Epithelial cell of proximal tubule (primary cell): ENCODE results near the gene CAVIN2. TPM values are rescaled to one million over a fixed set of nuclear protein-coding genes. Genes with fewer than 3 reads are reported as not detected.
"Not testable (repeated sequence)": the region's sequence is repeated elsewhere in the genome, so short reads cannot be mapped to it uniquely, and the experiment has no call there.

Experiments used
- DNase-seq: peaks from one replicate; pipeline ENCODE4 v3.0.0-alpha.2; 2011; ENCODE audit warnings: low read depth
- H3K4me3 ChIP-seq: 2 replicates; pipeline ENCODE4 v1.5.1; 2011; ENCODE audit warnings: low read depth, mild to moderate bottlenecking, low read length
- total RNA-seq: library from RNA; depleted of rRNA; stranded (reverse); fragments of >200 nt; gene quantifications from 2 replicates; pipeline ENCODE4 v1.2.3, GENCODE V29; 2015
- TF ChIP-seq, protein P1 (sequence below): conservative IDR thresholded peaks from 2 replicates; pipeline ENCODE4 v1.5.1; 2012; ENCODE audit warnings: low read depth, mild to moderate bottlenecking, low read length

The CAVIN2 gene
- total RNA-seq, 1 donor from 2014 or later: 0.98 TPM

DNA sequence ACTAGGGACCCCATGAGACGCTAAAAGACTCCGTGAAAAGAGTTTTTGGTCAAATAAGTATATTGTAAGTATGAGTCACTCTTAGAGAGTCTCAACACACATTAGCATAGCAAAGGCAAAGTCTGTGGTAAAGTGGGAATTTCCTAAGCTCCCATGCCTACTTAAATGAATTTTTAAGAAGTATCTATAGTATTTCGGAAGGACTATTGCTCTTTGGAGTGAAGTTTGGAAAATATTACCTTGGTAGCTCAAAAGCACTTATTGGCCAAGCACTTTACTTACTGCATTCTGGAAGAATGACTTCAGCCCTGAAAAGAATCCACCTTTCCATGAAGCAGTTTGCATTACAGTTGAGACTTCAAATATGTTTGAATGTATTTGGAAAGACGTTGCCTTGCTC is 57.1 kb downstream of the CAVIN2 start:
- H3K4me3 ChIP-seq: no peak overlapping the region
- TF ChIP-seq, protein P1, sequence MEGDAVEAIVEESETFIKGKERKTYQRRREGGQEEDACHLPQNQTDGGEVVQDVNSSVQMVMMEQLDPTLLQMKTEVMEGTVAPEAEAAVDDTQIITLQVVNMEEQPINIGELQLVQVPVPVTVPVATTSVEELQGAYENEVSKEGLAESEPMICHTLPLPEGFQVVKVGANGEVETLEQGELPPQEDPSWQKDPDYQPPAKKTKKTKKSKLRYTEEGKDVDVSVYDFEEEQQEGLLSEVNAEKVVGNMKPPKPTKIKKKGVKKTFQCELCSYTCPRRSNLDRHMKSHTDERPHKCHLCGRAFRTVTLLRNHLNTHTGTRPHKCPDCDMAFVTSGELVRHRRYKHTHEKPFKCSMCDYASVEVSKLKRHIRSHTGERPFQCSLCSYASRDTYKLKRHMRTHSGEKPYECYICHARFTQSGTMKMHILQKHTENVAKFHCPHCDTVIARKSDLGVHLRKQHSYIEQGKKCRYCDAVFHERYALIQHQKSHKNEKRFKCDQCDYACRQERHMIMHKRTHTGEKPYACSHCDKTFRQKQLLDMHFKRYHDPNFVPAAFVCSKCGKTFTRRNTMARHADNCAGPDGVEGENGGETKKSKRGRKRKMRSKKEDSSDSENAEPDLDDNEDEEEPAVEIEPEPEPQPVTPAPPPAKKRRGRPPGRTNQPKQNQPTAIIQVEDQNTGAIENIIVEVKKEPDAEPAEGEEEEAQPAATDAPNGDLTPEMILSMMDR: no peak
- DNase-seq: no peak

DNA sequence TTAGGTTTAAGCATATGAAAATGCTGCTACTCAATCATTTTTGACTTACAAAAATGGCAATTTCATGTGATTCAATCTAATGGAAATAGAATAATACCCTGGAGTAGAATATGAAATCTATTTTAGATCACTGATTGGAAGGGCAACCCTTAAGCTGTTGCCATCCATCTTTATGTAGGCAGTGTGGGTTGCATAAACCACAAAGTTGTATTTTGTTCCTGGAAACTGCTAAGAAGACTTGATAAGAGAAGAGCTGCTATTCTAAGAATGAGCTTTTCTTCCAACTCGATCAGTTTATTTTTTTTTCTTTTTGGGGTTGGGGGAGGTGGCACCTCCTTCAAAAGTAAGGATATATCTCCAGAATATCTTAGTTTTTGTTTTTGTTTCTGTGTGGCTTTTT is 60.2 kb downstream of the CAVIN2 start:
- TF ChIP-seq, protein P1: no peak
- DNase-seq: no peak
- no peak overlapping the region for H3K4me3 ChIP-seq

DNA sequence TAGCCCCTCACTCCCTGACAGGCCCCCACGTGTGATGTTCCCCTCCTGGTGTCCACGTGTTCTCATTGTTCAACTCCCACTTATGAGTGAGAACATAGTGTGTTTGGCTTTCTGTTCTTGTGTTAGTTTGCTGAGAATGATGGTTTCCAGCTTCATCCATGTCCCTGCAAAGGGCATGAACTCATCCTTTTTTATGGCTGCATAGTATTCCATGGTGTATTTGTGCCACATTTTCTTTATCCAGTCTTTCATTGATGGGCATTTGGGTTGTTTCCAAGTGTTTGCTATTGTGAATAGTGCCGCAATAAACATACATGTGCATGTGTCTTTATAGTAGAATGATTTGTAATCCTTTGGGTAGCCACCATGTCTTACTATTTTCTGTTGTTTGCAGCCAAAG is 61.2 kb downstream of the CAVIN2 start:
- DNase-seq, H3K4me3 ChIP-seq: not testable (repeated sequence)

Other genes with a start within 250 kb of the CAVIN2 start
- gene NABP1, start 169.0 kb downstream of the CAVIN2 start, total RNA-seq: 32.1 and 33.8 TPM in 2 replicates